Measurements from ENCODE around the gene CCDC110.
"Not testable (repeated sequence)": the region's sequence is repeated elsewhere in the genome, so short reads cannot be mapped to it uniquely, and the experiment has no call there.

CCDC110 gene

DNA sequence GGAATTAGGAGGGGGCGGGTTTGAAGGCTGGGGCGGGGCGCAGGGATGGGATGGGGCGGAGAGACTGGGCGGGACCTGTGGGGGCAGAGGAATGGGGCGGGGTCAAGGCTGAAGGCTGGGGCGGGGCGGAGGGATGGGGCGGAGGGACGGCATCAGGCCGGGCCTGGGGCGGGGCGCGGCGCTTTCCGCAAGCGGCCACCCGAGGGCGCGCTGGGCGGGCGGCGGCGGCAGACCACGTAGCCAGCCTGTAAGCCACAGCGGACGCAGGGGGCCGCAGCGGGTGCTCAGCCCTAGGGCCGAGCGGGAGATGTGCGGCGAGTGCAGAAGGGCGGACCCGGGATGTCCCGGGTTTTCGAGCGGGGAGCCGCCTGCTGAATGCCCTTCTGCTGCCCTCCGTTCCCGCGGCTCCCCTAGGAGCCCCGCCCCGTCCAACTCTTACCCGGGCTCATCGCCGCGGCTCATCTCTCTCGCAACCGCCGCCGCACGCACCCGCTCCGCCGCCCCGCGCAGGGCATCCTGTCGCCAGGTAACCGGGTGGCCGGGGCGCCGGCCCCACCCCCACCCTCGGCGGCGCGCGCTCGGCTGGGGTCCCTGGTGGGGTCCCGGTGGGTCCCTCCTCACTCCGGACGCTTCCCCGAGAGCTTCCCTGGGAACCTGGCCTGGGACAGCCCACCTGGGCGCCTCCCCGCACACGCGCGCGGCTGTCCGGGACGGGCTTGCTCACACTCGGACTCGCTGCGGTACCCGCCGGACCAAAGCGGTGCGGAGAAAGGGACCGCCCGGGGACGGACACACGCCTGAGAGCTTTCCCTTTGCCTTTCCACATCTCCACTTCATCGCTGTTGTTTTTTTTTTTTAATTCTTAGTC is at the start of gene CCDC110:
TSS of gene CCDC110 (minus strand) at position 499 of the 868 bp plus-strand sequence. CDS start at position 449, 50 bp downstream.
- peak; percentile 63 for DNase-seq

DNA sequence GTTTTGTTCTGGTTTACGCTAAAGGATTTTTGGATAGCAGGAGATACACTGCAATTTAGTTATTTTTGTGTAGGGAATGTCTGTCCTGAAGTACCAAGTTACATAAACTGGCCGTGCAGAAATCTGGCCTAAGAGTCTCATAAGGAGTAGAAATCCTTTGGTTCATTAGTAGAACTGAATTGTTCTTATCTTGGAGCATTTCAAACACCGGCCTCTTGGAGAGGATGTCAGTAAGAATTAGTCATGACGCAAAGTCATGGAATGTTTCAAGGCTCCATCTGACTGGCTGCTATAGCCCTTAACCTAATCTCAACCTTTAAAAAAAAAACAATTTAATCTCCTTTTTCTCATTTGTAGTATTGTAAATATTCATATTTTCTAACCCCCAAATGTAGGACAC is 48.6 kb upstream of the CCDC110 start:
- no peak for DNase-seq

DNA sequence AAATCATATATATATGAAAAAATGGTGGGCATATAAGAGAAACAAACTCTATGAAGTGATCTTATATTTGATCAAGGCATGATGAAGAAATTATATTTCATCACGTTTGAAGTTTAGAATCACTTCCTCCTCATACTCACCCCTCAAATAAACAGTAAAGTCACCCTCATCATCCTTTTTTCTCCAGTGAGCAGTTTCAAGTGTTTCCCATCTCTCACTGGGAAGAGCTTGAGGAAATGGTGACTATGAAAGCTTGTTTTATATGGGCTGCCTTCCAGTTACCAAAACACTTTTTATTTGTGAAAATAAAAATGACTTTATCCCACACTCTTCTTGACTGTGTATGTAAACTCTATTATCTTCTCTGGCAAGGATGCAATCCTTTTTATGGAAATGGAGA is 47.0 kb upstream of the CCDC110 start:
- DNase-seq, result no peak

DNA sequence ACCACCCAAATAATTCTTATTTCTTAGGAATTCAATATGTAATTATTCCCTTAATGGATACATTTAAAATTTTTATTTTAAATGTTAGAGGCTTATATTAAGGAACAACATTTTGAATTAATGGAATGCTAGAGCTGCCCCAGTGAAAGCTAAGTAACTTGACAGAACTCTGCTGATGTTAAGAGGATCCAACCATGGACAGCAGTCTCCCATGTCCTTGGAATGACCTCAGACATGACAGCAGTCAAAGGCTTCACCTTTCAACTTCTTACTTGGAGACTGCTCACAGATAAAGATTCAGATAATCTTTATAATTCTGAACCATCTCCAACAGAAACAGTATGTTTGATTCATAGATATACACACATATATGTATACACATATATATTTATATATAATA is 46.5 kb upstream of the CCDC110 start:
- DNase-seq, result no peak

DNA sequence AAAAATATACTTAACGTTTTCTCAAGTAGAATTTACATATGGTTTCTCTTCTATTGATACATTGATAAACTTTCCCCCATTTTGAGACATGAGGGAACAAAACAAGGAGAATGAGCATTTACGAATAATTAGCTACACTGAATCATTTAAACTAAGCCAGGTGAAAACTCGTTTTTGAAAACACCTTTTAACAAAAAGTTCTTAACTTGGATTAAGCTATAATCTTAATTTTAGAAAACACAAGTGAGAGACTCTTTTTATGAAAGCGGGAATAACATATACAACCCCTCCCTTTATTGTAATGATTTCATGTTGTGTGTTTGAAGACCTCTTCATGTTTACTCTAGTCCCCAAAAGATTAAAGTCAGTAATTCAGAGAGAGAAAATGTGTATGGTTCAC is 43.7 kb upstream of the CCDC110 start:
- DNase-seq, result no peak

DNA sequence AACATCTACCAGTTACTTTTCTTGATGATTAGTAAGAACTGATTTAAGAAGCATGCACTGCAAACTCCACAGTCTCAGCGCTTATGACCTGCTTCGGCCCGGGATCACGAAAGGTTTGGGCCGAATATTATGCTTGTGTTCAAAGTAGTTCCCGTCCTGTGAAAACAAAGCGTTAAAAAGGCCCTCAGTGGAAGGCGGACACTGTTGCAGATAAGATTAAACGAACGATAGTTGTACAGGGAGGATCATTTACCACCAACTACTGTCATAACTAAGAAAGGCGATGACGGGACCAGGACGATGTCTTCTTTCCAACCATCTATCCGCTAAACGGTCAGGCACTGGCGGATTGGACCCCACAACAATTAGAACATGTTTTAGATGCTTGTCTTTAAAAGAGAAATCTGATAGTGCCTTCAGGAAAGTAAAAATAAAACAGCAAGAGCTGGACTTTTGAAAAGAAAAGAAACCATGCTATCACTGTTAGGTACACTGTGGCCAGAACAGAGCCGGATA is 42.7 kb upstream of the CCDC110 start:
- no peak for DNase-seq

DNA sequence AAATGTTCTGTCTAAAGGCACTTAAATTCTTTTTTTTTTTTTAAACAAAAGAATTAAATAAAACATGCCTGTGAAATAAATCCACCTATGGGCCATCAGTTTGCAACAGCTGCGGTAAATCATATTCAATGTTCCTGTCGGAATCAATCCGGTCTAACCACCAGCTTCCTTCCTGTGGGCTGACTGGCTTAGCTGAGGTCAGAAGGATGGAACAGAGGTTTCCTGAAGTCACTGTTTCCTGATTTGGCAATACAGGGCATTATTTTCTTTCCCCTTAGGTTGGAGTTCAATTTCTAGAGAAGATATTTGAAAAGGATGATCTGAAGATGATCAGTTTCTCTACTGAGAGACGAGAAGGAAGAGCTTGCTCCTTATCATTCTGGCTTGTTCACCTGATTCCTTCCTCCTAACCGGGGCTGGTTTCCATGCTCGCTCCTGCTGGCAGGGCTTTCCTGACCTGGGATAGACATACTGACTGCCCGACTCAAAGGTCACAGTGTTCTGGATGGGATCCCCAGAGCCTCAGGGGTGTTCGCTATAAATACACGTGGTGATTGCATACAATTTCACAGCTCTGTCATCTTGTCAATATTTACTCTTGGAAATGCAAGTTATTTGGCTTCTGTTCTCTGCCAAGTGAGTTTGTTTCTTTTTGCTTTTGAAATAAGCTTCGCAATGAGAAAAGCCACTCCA is 42.1 kb upstream of the CCDC110 start:
- no peak for DNase-seq

DNA sequence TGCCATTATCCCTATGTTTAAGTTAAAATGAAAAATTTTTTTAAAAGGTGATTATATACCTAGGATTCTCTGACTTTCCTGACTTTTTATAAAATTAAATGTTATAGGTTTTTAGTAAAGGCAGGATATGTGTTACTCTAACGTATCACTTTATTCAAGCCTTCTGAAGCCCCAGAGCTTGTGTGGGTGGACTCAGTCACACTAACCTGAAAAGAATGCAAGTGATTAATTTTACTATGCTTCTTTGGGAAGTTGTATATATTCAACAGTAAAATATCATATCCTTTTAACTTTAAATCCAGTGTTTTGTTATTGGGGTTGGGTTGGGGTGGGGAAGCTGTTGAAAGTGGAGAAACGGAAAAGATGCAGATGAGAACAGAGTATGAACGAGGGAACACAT is 41.0 kb upstream of the CCDC110 start:
- no peak for DNase-seq

DNA sequence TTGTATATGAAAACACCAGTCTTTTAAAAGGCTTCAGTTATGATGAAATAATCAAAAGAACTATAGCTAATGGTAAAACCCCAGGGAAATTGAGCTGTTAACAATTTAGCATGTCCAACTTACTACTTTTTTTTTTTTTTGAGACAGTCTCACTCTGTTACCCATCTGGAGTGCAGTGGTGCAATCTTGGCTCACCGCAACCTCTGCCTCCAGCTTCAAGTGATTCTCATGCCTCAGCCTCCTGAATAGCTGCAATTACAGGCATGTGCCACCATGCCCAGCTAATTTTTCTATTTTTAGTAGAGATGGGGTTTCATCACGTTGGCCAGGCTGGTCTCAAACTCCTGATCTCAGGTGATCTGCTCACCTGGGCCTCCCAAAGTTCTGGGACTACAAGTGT is 39.7 kb upstream of the CCDC110 start:
- not testable (repeated sequence) for DNase-seq

DNA sequence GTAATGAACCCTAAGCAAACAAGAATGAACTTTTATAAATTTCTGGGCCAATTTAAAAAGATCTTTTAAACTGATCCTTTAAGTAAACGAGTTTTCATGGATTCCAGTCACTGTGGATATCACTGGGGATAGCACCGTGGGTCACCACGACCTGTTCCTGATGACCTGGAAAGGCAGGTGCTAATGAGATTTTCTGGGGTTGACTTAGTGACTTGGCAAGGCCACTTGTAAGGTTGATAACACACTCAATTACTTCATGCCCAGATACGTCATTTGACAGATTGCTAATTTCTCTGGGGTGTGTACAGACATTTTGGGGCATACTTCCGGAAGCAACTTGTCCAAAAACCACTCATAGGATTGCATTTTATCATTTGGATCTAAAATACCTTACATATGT is 39.3 kb upstream of the CCDC110 start:
- no peak for DNase-seq

DNA sequence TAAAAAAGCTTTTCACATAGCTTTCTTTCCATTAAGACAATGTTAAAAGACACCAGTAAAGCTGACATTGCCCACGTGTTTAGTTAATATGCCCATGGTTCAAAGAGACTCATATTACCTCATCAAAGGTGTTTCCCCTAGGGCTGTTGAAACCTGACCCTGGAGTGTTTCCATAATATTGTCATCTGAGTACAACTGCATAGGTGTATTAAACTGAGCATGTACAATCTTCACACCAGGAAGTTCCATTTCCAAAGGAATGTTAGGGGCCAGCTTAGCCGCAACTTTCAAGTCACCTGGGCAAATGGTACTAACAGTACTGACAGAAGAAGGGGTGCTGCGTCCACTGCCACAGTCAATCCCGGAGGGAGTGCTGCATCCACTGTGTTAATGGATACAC is 36.6 kb upstream of the CCDC110 start:
- DNase-seq, result no peak

DNA sequence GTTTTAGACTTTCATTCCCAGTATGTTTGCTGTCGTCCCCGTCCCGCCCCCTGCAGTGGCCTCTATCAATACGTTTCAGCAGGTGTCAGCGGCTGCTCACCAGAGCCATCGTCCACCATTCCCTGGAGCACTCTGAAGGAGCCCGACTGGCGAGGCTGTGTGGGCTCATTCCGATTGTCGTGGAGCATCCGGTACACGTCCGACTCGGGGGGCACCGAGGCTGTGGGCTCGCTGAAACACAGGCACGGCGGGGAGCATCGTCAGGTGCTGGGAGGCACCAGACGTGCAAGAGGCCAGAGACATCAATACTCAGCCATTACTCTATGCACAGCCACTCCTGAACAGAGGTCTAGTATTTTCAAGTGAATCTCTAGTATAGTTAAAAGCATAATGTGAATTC is 34.9 kb upstream of the CCDC110 start:
- no peak for DNase-seq

DNA sequence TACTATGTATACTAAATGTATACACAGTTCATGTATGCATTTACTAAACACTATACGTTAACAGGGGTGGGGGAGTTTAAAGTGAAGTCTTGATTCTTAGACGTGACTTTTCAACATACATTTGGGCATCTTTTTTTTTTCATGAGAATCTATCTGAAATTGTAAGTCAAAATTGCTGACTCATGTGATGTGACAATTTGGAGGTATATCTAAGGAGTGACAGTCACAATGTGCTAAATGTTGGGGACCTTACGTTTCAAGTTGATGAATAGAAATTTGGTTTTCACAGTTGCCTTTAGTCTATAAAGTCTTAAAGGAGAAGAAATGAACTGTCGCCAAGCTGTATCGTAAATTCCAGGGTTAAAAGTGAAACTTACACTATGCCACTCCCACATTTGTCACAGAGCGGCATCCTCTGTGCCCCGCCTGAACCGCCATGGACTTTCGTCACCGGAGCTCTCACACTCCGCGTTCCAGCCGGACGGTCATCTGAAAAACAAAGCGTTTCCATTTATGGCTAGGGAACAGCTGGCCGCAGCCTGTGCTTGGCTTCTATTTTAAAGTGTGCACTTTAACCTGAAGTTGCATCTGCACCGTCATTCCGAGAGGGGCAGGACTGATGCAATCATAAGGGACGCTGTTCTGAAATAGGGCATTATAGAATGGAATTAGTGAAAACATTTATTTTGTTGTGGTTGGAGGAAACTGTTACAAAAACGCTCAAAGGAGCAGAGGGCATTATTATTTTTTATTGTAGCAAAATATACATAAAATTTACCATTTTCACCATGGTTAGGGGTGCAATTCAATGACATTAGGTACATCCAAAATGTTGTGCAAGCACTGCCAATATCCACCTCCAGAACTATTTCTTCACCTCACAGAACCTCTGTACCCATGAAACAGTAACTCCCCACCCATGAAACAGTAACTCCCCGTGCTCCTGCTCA is 32.8 kb upstream of the CCDC110 start:
- no peak for DNase-seq

DNA sequence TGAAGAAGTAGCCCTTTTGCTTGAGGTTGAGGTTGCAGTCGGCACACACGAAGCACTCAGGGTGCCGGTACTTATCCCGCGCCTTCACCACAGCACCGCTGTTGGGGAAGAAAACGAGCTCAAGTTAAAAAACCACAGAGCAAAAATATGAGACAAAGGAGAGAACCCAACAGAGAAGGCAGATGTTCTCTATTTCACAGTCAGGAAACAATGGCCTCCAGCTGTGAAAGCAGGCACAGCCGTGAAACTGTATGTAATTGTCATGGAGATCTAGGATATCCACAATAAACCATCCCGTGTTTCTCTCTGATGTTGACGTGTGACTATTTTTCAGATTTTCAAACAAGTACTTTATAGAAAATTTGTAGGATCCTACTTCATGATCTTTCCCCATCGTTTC is 30.9 kb upstream of the CCDC110 start:
- DNase-seq, result no peak

DNA sequence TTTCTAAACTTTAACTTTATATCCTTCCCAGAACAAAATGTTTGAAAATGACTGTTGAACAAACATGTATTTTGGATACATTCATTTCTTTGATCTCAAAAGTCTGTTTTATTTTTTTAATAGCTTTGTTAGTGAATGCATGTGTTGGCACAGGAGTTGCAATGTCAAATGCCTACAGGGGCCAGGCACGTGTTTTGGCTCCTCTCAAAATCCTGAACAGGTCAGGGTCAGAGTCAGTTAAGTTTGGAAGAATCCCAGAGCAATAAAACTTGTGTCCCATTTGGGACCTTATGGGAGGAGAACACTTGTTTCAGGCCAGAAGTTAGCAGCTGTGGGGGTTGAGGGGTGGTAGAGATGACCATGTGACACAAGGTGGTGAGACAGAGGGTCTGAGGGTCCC is 29.0 kb upstream of the CCDC110 start:
- no peak for DNase-seq

DNA sequence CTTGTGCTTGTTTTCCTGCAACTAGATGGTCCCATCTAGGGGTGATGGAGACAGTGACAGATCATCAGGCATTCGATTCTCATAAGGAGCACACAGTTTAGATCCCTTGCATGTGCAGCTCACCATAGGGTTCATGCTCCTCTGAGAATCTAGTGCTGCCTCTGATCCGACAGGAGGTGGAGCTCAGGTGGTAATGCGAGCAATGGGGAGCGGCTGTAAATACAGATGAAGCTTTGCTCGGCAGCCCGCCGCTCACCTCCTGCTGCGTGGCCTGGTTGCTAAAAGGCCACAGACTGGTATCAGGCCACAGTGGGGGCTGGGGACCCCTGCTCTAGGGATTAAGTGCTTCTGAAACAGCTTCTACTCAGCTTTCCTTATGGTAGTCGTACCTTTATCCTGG is 28.5 kb upstream of the CCDC110 start:
- no peak for DNase-seq

DNA sequence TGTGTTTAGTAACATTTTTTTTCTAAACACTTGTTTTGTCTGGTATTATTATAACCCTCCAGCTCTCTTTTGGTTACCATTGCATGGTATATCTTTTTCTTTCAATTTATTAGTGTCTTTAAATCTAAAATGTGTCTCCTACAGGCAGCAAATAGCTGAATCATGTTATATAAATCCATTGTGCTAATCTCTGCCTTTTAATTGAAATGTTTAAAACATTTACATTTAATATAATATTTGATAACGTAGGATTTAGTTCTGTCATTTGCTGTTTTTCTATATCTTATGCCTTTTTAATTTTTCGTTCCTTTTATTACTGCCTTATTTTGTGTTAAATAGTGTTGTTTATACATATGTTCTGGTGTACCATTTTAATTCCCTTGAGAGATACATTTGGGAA is 17.1 kb upstream of the CCDC110 start:
- DNase-seq, result no peak

DNA sequence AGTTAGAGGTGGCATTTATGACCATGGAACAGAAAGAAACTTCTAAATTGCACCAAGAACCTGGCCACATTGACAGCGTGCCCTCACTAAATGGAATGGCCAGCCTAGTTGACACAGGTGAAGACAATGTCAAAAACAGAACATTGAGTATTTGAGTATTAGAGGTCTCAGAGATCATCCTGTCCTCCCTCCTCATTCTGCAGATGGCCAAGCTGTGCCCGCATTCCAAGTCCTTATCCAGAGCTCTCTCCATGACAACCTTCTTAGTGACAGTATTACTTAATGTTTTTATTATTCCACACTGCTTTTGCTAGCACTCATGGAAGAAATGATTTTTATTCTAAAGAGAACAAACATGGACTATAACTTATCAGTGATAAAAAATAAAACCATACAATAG is 9.9 kb upstream of the CCDC110 start:
- DNase-seq, result no peak

DNA sequence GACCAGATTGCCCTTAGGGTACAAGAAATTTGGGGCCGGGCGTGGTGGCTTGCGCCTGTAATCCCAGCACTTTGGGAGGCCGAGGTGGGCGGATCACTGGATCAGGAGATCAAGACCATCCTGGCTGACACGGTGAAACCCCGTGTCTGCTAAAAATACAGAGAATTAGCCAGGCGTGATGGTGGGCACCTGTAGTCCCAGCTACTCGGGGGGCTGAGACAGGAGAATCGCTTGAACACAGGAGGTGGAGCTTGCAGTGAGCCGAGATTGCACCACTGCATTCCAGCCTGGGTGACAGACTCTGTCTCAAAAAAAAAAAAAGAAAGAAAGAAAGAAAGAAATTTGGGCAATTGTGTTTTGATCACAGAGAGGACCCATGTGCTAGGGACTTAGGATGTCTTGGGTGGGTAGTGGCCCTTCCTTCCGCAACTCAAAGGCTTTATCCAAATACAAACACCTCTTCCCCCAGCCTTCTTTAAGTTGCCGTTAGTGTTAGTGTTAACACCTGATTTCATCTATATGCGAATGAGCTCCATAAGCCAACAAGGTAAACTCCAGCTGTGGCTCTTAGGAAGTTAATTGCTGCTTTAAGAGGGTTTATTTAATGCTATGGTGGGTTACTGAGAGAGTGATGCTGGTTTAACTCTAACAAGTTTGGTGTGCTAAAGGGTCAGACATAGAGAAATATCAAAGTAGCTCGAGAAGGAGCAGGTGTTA is 8.6 kb upstream of the CCDC110 start:
- DNase-seq, result no peak

DNA sequence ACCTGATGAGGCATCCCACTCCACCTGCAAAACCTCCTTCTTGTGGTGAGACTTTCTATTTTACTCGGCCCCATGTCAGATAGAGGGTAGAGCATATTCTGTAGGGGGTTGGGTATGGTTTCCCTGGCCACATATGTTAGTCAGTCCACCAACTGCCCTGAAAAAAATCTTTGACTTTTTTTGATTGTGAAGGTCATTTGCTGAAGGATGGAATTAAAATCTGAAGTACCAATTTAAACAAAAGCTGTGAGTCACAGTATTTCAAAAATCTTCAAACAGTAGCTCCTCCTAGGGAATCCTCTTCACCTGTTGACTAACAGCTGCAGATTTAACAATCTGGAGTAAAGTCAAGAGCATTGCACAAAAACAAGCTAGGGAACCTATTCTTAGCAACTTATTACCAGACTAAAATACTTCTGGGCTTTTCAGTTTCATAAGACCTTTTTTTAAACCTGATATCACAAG is 8.0 kb upstream of the CCDC110 start:
- no peak for DNase-seq

DNA sequence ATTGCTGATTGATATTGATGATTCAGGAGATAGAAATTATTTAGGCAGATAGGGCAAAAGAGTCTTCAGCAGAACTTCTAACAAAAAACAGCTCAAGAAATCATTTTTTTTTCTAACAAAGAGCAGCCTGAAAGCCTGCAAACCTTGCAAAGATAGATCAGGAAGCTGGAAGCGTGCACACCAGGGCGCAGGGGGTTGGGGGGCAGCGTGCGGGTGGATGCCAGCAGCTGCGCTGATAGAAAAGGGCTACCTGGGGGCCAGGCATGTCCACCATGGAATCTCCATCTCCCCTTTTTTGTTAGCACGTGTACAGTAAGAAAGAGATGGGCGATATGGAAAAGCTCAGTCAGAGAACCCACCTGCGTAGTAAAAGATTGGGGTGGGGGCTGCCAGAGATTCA is 1.7 kb upstream of the CCDC110 start:
- no peak for DNase-seq

DNA sequence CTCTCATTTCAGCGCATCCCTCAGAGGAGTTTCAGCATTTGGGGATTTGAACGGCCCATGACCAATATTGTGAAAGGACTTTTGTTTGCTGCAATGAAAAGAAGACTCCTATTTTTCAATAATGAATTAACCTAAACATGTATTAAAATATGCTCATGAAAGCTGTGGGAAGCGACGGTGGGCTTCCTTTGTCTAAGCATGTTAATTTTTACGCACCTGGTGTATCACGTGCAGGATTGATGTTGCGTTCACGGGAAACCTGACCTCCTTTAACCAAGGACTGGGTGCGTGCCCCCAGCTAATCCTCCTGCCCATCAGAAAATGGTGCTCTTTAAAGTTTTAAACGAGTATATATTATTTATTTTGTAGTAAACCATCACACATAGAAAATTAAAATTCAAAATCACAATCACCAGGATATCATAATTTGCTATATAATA is 590 bp upstream of the CCDC110 start:
- DNase-seq, result no peak
